ENCODE results near the gene CACNA1C.
"Not testable (repeated sequence)": the region's sequence is repeated elsewhere in the genome, so short reads cannot be mapped to it uniquely, and the experiment has no call there.

CACNA1C gene

DNA sequence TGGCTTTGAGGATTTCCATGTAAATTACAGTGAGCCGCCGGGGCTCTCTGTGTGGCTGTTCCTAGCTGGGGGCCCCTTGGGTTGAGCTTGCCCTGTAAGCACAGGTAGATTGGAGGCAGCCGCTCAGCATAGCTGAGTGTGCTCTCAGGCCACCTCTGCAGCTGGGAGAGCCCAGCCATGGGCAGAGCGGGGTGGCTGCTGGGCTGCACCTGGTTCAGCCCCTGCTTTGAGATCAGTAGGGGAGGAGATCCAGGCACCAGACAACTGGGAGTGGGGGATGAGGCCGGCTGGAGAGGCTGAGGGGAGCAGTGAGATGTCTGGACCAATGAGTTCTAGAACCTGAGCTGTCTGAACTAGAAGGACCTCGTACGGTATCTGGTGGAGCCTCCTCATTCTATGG, 44.8 kb downstream of the CACNA1C start:
- no peaks in the 10 kb centered on the region for H3K36me3 ChIP-seq
- no peak for DNase-seq
- TF ChIP-seq, protein P1, sequence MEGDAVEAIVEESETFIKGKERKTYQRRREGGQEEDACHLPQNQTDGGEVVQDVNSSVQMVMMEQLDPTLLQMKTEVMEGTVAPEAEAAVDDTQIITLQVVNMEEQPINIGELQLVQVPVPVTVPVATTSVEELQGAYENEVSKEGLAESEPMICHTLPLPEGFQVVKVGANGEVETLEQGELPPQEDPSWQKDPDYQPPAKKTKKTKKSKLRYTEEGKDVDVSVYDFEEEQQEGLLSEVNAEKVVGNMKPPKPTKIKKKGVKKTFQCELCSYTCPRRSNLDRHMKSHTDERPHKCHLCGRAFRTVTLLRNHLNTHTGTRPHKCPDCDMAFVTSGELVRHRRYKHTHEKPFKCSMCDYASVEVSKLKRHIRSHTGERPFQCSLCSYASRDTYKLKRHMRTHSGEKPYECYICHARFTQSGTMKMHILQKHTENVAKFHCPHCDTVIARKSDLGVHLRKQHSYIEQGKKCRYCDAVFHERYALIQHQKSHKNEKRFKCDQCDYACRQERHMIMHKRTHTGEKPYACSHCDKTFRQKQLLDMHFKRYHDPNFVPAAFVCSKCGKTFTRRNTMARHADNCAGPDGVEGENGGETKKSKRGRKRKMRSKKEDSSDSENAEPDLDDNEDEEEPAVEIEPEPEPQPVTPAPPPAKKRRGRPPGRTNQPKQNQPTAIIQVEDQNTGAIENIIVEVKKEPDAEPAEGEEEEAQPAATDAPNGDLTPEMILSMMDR (IDR thresholded peaks at IDR 0.05; ENCODE audit: low read depth, low read length), result no peak
- H3K27me3 ChIP-seq, result peaks cover 29% of the 10 kb centered on the region
- no peak overlapping the region for H3K4me3 ChIP-seq (ENCODE audit: low read depth, low read length)
- H3K4me1 ChIP-seq, result no peaks in the 10 kb centered on the region
- no peaks in the 10 kb centered on the region for H3K9me3 ChIP-seq

DNA sequence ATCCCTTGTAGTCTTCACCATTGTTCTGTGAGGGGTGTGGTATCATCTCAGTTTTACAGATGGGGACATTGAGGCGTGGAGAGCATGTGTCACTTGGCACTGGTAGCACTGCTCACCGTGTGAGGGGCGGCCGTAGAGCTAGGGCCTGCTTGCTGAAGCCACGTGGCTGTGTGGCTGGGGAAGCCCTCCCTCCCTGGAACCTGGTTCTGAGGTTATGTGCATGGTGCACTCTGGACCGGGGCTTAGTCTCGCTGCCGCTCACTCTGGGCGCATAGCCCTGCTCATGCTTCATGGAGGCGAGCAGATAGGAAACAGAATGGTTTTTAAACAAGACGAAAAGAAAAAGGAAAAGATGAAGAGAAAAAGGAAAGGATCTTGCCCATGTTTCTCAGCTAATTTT, 46.1 kb downstream of the CACNA1C start:
- H3K27me3 ChIP-seq, result peaks cover 29% of the 10 kb centered on the region
- no peak for DNase-seq
- TF ChIP-seq, protein P1 (IDR thresholded peaks at IDR 0.05; ENCODE audit: low read depth, low read length), result no peak
- no peaks in the 10 kb centered on the region for H3K4me1 ChIP-seq
- no peak overlapping the region for H3K4me3 ChIP-seq (ENCODE audit: low read depth, low read length)
- H3K9me3 ChIP-seq, result no peaks in the 10 kb centered on the region
- H3K36me3 ChIP-seq, result no peaks in the 10 kb centered on the region

DNA sequence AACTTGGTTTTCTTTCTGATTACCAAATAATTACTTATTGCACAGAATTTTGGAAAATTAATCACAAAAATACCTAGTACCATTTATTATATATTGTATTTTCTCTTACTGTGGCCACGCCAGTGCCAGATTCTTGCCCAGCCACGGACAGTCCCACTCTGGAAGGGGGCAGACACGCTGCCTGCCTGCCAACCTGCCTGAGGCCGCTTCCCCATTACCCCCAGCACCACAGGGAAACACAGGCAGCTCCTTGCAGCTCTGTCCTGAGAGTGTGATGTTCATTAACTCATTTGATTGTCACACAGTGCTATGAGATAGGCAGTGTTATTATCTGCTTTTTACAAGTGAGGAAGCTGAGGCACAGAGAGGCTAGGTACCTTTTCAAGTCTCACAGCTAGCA, 46.8 kb downstream of the CACNA1C start:
- H3K4me3 ChIP-seq (ENCODE audit: low read depth, low read length), result no peak overlapping the region
- no peak for DNase-seq

DNA sequence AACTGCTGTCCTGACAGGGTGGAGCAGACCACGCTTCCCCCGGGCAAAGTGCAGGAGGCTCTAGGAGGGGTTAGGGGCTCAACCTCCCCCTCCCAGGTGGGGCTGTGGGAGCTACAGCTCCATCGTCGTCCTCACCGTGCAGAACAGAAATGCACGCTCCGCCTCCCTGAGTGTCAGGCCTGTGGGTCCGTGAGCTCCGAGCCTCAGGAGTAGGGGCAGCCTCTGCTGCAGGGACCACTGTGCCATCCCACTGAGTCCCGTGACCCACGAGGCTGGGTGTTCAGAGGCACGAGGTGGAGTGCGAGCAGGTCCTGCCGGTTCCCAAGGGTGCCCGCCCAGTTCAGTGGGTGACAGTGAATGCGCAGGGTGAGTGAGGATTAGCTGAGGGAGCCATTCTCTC, 48.6 kb downstream of the CACNA1C start:
- Histone ChIP-seq H3K4me3 (ENCODE audit: low read depth, low read length) (no peak overlapping the region), H3K27me3 (peaks cover 25% of the 10 kb centered on the region), H3K36me3 (no peaks in the 10 kb centered on the region), H3K9me3 (no peaks in the 10 kb centered on the region), H3K4me1 (no peaks in the 10 kb centered on the region)
- no peak for DNase-seq
- TF ChIP-seq, protein P1 (IDR thresholded peaks at IDR 0.05; ENCODE audit: low read depth, low read length), result no peak

More for the DNA sequence above, 46.8 kb downstream of the CACNA1C start:
- peaks cover 29% of the 10 kb centered on the region for H3K27me3 ChIP-seq
- no peaks in the 10 kb centered on the region for H3K36me3 ChIP-seq
- H3K4me1 ChIP-seq, result no peaks in the 10 kb centered on the region
- TF ChIP-seq, protein P1 (IDR thresholded peaks at IDR 0.05; ENCODE audit: low read depth, low read length), result no peak
- no peaks in the 10 kb centered on the region for H3K9me3 ChIP-seq

DNA sequence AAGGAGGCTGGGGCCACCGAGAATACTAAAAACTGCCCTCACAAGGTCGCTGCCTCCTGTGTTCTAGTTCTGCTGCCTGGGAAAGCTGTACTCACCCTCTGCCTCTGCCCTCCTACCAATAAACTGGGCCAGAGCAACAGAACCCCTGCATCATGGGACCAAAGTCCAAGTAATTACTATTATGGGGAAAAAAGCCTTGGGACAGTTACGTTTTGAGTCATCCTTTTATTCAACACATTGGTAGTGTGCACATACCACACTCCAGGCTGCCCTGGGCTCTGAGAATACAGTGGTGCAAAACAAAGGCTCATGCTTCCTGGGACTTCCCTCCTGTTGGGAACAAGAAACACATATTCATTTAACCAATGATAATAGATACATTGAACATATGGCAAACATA, 49.0 kb downstream of the CACNA1C start:
- no peaks in the 10 kb centered on the region for H3K9me3 ChIP-seq
- H3K27me3 ChIP-seq, result peaks cover 25% of the 10 kb centered on the region
- no peak for DNase-seq
- no peak overlapping the region for H3K4me3 ChIP-seq (ENCODE audit: low read depth, low read length)
- no peaks in the 10 kb centered on the region for H3K36me3 ChIP-seq
- TF ChIP-seq, protein P1 (IDR thresholded peaks at IDR 0.05; ENCODE audit: low read depth, low read length), result no peak
- no peaks in the 10 kb centered on the region for H3K4me1 ChIP-seq

DNA sequence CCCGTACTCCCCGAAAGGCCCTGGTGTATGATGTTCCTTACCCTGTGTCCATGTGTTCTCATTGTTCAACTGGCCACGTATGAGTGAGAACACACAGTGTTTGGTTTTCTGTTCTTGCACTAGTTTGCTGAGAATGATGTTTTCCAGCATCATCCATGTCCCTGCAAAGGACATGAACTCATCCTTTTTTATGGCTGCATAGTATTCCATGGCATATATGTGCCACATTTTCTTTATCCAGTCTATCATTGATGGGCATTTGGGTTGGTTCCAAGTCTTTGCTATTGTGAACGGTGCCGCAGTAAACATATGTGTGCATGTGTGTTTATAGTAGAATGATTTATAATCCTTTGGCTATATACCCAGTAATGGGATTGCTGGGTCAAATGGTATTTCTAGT, 49.9 kb downstream of the CACNA1C start:
- not testable (repeated sequence) for H3K9me3 ChIP-seq; H3K4me1 ChIP-seq; H3K36me3 ChIP-seq; H3K4me3 ChIP-seq (ENCODE audit: low read depth, low read length); DNase-seq
- peaks cover 19% of the 10 kb centered on the region for H3K27me3 ChIP-seq

DNA sequence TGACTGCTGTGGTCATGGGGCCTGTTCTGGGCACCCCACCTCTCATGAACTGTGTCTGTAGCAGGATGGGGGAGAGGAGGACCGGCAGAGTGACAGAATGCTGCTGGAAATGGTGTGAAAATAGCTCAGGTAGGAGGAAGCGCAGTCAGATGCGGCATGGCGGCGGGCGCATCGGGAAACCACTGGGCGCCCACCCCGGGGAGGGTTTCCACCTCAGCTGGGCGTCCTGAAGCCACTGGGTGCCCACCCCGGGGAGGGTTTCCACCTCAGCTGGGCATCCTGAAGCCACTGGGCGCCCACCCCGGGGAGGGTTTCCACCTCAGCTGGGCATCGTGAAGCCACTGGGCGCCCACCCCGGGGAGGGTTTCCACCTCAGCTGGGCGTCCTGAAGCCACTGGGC, 52.6 kb downstream of the CACNA1C start:
- H3K4me1 ChIP-seq; H3K27me3 ChIP-seq; H3K36me3 ChIP-seq; H3K4me3 ChIP-seq (ENCODE audit: low read depth, low read length); DNase-seq; H3K9me3 ChIP-seq: not testable (repeated sequence)
